Fibroblast of skin of right quadriceps (primary cell): ENCODE results near the gene UPF2.
A peak's percentile ranks its signal among the peaks of the same experiment; 100 is the strongest.
"Not testable (repeated sequence)": the region's sequence is repeated elsewhere in the genome, so short reads cannot be mapped to it uniquely, and the experiment has no call there.

Experiments used
- DNase-seq: peaks from one replicate; pipeline ENCODE4 v3.0.0-alpha.2; 2013

Gene UPF2

GRCh38 chr10:12042797-12043651 lies at the start of gene UPF2:
UPF2 (minus strand) TSS chr10:12042809; CDS start chr10:12035423, 7,386 bp downstream.
- peak; percentile 99 for DNase-seq

DNA sequence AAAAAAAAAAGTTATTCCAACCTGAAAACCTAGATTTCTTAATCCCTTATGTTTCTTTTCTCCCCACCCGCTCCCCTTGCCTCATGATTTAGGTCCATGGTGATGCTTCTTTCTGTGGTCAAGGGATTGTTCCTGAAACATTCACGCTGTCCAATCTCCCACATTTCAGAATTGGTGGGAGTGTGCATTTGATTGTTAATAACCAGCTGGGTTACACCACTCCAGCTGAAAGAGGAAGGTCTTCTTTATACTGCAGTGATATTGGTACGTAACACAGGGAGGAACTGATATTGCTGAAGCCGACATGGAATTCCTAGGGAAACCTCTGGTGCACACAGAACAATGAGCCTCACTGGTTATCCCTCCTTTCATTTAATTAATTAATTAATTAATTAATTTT lies 48.8 kb upstream of the UPF2 start:
- DNase-seq: no peak

DNA sequence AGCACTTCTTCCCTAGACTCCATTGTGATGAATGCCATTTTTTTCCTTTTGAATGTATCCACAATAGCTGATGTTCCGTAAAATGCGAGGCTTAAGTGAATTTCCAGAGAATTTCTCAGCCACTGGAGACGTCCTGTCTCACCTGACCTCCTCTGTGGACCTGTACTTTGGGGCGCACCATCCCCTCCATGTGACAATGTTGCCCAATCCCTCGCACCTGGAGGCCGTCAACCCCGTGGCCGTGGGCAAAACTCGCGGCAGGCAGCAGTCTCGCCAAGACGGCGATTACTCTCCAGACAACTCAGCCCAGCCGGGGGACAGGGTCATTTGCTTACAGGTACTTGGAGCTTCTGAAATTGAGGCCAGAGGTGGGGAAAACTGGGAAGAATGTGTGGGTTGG lies 46.3 kb upstream of the UPF2 start:
- DNase-seq: no peak

DNA sequence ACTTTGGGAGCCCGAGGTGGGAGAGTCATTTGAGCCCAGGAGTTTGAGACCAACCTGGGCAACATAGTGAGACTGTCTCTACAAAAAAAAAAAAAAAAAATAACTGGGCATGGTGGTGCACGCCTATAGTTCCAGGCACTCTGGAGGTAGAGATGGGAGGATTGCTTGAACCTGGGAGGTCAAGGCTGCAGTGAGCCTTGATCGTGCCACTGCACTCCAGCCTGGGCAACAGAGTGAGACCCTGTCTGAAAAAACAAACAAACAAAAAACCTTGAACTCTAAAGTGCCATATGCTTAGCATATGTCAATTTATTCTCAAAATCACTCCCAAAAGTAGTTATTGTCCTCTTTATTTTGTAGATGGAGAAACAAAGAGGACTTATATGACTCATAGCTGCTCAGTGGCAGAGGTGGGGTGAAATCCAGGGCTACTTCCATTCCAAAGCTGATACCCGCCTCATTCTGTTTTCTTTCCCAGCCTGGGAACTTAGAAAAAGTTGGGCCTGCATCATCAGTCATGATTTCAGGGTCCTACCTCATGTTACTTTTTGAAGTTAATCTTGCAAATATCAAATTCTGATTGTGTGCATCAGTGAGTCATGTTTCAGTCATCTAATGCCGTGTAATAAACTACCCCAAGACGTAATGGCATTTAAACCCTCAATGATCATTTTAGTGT lies 39.4 kb upstream of the UPF2 start:
- DNase-seq: peak; percentile 64

DNA sequence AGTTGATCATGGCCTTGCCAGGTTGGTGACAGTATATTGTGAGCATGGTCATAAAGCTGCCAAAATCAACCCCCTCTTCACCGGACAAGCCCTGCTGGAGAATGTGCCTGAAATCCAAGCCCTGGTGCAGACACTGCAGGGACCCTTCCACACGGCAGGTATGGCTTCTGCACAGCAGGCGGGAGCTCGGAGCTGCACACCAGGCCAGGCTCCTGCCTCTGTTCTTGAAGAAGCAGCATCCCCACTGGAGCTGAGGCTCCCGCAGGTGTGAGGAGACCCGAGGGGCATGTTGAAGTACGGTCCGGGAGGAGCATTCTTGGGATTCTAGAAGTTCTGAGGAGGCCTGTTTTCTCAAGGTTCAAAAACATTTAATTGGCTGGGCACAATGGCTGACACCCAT lies 38.9 kb upstream of the UPF2 start:
- DNase-seq: no peak

- no peak for DNase-seq
Measured at GRCh38 chr10:12077580-12078180, 35.1 kb upstream of the UPF2 start.

DNA sequence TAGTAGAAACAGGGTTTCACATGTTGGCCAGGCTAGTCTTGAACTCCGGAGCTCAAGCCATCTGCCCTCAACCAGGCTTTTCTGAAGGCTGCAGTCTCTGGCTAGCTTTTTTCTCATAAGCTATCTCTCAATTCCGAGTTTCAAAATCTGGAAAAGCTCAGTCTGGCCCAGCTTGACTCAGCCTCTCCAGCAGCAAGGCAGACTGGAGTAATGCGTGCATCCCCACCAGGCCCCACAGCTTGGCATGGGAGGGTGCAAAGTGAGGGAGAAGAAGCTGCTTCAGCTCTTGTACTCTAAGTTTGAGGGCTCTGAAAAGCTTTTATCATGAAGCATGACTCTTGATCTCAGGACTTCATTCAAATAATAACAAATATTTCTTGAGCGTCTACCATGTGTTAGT lies 30.9 kb upstream of the UPF2 start:
- DNase-seq: no peak

DNA sequence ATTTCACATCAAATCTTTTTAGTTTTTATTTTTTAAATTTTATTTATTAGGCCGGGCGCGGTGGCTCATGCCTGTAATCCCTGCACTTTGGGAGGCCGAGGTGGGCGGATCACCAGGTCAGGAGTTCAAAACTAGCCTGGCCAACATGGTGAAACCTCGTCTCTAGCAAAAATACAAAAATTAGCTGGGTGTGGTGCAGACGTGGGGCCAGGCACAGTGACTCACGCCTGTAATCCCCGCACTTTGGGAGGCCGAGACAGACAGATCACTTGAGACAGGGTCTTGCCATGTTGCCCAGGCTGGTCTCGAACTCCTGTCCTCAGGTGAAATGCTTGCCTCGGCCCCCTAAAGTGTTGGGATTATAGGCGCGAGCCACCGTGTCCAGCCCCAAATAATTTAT lies 28.8 kb upstream of the UPF2 start:
- DNase-seq: not testable (repeated sequence)

GRCh38 chr10:12068449-12069269 lies 26.1 kb upstream of the UPF2 start, which contains the start of gene DHTKD1:
DHTKD1 (plus strand) TSS chr10:12068954; CDS start chr10:12069034, 80 bp downstream.
- peak; percentile 97 for DNase-seq

DNA sequence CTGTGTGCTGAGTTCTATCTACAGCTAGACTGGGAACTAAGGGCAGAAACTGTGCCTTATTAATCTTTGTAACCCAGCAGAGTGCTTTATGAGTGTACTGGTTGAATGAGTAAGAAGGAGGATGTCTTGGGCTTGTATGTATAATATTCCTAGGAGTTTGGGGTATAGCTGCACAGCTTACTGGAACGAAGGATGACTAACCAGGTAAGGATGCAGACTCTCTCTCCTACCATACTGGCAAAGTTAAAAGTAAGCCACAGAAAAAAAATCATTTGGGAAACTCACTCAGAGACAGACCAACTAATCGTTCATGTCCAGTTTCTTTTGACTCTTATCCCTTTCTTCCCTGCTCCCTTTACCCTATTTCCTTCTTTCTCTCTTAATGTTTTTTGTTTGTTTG lies 24.7 kb upstream of the UPF2 start:
- peak; percentile 81 for DNase-seq

DNA sequence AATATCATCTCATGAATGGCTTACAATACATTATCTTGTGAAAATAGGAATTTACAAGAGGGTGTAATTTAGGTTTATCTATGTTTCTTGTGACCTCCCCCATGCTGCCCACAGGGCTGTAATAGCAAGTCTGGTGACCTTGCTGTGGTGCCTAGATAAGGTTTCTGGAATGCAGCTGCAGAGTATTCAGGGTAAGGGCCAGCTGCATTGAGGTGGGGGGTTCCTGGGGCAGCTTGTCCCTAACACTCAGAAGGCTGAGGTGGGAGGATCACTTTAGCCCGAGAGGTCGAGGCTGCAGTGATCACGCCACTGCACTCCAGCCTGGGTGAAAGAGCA lies 20.8 kb upstream of the UPF2 start:
- DNase-seq: no peak

GRCh38 chr10:12062754-12063482 lies 20.3 kb upstream of the UPF2 start:
- no peak for DNase-seq

DNA sequence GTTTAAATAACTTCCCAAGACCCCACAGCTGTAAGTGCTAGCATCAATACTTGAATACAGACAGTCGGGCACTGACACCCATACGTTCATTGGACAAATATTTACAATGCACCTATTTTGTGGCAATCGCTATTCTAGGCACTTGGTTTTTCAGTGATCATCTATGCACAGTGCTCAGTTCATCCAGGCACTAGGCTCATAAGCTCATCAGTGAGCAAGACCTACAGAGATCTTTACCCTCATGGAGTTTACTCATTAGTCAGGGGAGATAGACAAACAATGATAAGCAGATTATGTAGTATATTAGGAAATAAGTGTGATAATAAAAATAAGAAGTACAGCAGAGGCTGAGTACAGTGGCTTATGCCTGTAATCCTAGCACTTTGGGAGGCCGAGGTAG lies 18.5 kb upstream of the UPF2 start:
- no peak for DNase-seq

DNA sequence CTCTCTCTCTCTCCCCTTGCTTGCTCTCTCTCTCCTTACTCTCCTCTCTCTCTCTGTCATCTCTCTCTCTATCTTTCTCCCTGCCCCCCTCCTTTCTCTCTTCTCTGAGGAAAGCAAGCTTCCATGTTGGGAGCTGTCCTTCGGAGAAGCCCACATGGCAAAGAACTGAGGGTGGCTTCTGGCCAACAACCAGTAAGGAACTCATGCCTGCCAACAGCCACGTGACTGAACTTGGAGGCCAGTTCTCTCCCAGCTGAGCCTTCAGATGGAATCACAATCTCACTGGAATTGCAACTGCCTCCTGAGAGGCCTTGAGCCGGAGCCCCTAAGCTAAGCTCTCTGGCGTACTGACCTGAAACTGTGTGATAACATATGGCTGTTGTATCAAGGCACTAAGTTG lies 14.1 kb upstream of the UPF2 start:
- no peak for DNase-seq

- no peak for DNase-seq
Measured at GRCh38 chr10:12055732-12056131, 13.1 kb upstream of the UPF2 start.

- no peak for DNase-seq
Measured at GRCh38 chr10:12051241-12051640, 8.6 kb upstream of the UPF2 start.

- no peak for DNase-seq
Measured at GRCh38 chr10:12050528-12050927, 7.9 kb upstream of the UPF2 start.

GRCh38 chr10:12048547-12048946 lies 5.9 kb upstream of the UPF2 start:
- DNase-seq: no peak

- no peak for DNase-seq
Measured at GRCh38 chr10:12045596-12045995, 3.0 kb upstream of the UPF2 start.

- no peak for DNase-seq
Measured at GRCh38 chr10:12042409-12042796, 206 bp downstream of the UPF2 start.

- DNase-seq: peak; percentile 8
Measured at GRCh38 chr10:12041766-12042408, 722 bp downstream of the UPF2 start.
